Epithelial cell of umbilical artery (primary cell): Measurements from ENCODE around the gene DBR1. TPM values are rescaled to one million over a fixed set of nuclear protein-coding genes. Genes with fewer than 3 reads are reported as not detected.

Experiments used
- total RNA-seq: library from RNA; depleted of rRNA; stranded (reverse); fragments of >200 nt; gene quantifications from 2 replicates; pipeline ENCODE4 v1.2.3, GENCODE V29; 2014

DBR1 gene
- 18.5 and 24.0 TPM in 2 replicates for total RNA-seq

GRCh38 chr3:138174421-138175131, at the start of gene DBR1:
Gene DBR1, minus strand, starts transcription at chr3:138174921. Its CDS starts 126 bp downstream, at chr3:138174795.

GRCh38 chr3:138187296-138188012, 12.7 kb upstream of the DBR1 start, which contains the start of gene ARMC8:
Gene ARMC8, plus strand, starts transcription at chr3:138187301. Its CDS starts 254 bp downstream, at chr3:138187555.

GRCh38 chr3:138132239-138132638, 42.5 kb downstream of the DBR1 start, which contains the start of gene A4GNT:
Gene A4GNT, minus strand, starts transcription at chr3:138132390. Its CDS starts 1,134 bp downstream, at chr3:138131256.

GRCh38 chr3:138114988-138115971, 59.4 kb downstream of the DBR1 start, which contains the start of gene DZIP1L:
Gene DZIP1L, minus strand, starts transcription at chr3:138115608. Its CDS starts 11,637 bp downstream, at chr3:138103971.

Other genes starting within 250 kb of the DBR1 start
- gene CLDN18, start 164.8 kb downstream of the DBR1 start, total RNA-seq, result not detected in 2 replicates
- 8.8 and 16.0 TPM in 2 replicates for gene DZIP1L, start 59.3 kb downstream of the DBR1 start, total RNA-seq
- not detected in 2 replicates for gene A4GNT, start 42.5 kb downstream of the DBR1 start, total RNA-seq
- 45.8 and 59.0 TPM in 2 replicates for gene ARMC8, start 12.4 kb upstream of the DBR1 start, total RNA-seq
- gene NME9, start 154.9 kb upstream of the DBR1 start, total RNA-seq, result not detected in 2 replicates
- gene MRAS, start 173.7 kb upstream of the DBR1 start, total RNA-seq, result 7.4 and 15.9 TPM in 2 replicates